Measurements from ENCODE around the gene FAM174C.

FAM174C gene

DNA sequence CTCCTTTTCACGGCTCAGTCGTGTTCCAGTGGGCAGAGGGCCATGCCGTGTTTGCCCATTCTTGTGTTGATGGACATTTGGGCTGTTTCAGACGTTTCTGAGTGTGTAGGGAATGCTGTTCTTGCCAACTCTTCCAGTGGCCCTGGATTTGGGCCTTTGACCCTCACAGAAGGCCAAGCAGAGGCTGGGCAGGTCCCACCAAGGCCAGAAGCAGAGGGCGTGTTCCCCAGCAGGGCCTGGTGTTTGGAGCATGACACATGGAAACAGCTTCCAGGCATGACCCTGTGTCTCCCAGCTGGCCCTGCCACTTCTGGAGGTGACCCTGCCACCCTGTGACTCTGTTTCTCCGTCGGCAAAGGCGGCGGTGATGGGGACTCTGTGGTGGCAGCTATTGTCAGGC lies 46.2 kb downstream of the FAM174C start:
- no peak for DNase-seq (ENCODE audit: low read depth)

DNA sequence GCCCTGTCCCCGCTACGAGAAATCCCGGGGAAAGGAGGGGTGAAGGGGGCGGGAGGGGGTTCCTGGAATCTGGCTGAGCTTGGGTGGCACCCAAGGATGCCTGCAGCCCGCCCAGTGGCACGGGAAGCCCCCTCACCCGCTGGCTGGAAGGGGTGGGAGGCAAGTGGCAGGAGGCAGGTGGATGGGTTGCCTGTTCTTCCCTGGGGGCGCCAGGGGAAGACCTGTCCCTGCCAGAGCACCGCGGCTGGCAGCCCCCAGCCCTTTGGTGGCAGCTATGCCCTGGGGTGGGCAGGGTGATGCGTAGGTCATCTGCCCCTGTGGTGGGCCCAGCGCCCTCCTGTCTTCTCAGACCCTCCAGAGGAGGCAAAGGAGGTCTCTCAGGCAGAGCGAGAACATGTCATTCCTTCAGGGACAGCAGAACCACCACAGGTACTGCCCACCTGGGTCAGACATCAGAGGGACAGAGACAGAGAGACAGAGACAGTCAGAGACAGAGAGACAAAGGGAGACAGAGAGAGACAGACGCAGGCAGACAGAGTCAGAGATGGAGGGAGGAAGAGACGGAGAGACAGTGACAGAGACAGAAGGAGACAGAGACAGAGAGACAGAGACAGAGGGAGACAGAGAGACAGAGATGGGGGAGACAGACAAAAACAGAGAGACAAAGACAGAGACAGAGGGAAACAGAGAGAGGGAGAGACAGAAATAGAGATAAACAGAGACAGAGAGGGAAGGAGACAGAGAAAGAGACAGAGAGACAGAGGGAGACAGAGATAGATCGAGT lies 47.1 kb downstream of the FAM174C start:
- DNase-seq (ENCODE audit: low read depth) = no peak

DNA sequence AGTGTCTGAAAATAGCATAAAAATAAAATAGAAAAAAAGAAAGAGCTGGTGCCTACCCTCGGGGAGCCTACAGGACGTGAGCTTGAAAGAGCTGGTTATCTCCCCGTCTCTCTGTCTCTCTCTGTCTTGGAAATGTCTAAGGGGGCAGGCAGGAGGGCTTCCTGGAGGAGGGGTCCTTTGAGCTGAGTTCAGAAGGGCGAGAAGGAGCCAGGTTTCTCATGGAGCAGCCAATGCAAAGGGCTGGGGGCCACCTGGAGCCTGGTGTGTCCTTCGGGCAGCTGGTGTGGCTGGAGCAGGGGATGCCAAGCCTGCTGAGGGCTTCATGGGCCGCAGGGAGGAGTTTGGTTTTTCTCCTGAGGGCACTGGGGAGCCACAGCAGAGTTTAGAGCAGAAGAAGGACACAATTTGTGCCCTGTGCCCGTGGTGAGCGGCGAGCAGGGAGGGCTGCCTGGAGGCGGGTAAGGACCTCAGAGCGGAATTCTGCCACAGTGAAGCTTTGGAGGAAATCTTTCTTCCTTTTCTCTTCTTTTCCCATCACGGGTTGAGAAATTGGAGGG lies 49.0 kb downstream of the FAM174C start:
- no peak for DNase-seq (ENCODE audit: low read depth)

DNA sequence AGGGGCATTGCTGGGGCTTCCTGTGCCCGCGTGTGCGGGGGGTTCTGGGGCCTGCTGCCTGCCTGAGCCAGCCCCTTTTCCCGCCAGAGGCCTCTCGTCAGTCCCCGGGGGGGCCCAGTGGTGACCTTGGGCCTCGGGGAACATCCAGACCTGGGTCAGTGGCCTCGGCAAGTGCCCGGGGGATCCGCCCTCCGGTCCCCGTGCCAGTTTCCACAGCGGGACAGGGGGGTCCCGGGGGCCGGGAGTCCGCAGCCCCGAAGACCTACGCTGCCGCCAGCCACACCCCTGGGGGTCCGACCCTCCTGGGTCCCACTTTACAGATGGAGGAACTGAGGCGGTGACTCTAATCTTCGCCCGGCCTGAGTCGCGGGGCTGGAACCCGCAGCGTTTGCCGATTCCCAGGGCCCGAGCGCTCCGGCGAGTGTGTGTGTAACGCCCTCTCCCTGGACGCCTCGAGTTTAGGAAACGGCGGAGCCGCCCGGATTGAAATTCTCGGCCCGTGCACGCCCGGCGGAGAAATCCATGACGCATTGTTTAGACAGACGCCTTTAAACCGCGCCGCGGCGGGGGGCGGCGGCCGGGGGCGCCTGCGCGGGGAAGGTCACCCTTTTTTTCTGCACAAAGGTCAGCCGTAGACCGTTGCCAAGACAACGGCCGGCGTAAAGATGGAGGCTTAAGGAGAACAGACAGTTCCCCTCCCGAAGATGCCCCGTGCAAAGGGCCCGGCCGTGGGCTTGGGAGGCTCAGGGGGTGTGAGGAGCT lies 49.7 kb downstream of the FAM174C start:
- DNase-seq (ENCODE audit: low read depth) = no peak

DNA sequence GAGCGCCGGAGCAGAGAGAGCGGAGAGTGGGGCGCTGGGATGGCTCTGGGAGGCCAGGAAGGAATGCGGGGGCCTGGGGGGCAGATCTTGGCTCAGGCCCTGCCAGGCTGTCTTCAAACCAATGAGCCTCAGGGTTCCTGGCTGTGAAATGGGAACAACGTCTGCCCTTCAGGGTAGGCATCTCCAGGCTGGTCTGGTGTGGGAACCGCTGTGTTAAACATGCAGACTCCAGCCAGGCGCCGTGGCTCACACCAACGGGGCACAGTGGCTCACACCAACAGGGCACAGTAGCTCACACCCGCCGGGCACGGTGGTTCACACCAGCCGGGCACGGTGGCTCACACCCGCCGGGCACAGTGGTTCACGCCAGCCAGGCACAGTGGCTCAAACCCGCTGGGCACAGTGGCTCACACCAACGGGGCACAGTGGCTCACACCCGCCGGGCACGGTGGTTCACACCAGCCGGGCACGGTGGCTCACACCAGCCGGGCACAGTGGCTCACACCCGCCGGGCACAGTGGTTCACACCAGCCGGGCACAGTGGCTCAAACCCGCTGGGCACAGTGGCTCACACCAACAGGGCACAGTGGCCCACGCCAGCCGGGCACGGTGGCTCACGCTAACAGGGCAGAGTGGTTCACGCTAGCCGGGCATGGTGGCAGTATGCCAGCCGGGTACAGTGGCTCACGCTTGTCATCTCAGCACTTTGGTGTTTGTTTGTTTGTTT lies 50.4 kb downstream of the FAM174C start:
- no peak for DNase-seq (ENCODE audit: low read depth)

DNA sequence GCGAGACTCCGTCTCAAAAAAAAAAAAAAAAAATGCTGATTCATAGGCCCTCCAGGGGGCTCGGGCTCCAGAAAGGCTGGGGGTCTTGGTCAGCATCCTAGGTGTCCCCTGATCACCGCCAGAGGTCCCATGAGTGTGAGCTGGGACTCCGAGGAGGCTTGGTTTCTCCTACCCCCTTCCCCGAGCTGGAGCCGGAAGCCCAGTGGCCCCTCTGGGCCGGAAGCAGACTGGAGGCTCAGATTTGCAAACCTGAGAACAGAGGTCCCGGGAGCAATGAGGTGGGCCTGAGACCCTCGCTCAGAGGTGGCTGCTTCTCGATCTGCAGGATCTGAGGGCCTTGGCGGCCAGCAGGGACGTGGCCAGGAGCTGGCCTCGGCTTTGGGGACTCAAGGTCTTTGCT lies 51.8 kb downstream of the FAM174C start:
- no peak for DNase-seq (ENCODE audit: low read depth)

All from stimulated activated CD8-positive, alpha-beta memory T cell treated with anti-CD3 and anti-CD28 coated beads, Interleukin-12 subunit alpha, Interleukin-12 subunit beta, amount 100 ng/mL, for 1 hour (primary cell).